Skeletal muscle satellite cell (primary cell): Measurements from ENCODE around the gene PLRG1. TPM values are rescaled to one million over a fixed set of nuclear protein-coding genes. Genes with fewer than 3 reads are reported as not detected.
"Not testable (repeated sequence)": the region's sequence is repeated elsewhere in the genome, so short reads cannot be mapped to it uniquely, and the experiment has no call there.

Experiments
- H3K27me3 ChIP-seq: 2 replicates; pipeline ENCODE4 v1.7.0; 2013; ENCODE audit warnings: low read length; ENCODE audit not compliant: control insufficient read depth, insufficient read depth
- H3K36me3 ChIP-seq: 2 replicates; pipeline ENCODE4 v1.7.0; 2013; ENCODE audit warnings: mild to moderate bottlenecking, control low read depth, low read length; ENCODE audit not compliant: insufficient read depth
- H3K4me1 ChIP-seq: 2 replicates; pipeline ENCODE4 v1.7.0; 2013; ENCODE audit warnings: low read length; ENCODE audit not compliant: control insufficient read depth, insufficient read depth
- H3K4me2 ChIP-seq: 2 replicates; pipeline ENCODE4 v1.7.0; 2013; ENCODE audit warnings: mild to moderate bottlenecking, low read length
- H3K4me3 ChIP-seq: 2 replicates; pipeline ENCODE4 v1.7.0; 2013; ENCODE audit warnings: low read length
- H3K9ac ChIP-seq: 2 replicates; pipeline ENCODE4 v1.7.0; 2013; ENCODE audit warnings: mild to moderate bottlenecking, low read depth, low read length, moderate library complexity
- H3K9me3 ChIP-seq: replicated peaks from 2 replicates; pipeline ENCODE4 v1.7.0; 2013; ENCODE audit warnings: mild to moderate bottlenecking, control low read depth, low read length
- total RNA-seq: library from RNA; depleted of rRNA; stranded (reverse); fragments of >200 nt; gene quantifications from 2 replicates; pipeline ENCODE4 v1.2.3, GENCODE V29; 2012; rRNA removed

PLRG1 gene
- total RNA-seq, result 56.6 and 77.3 TPM in 2 replicates

- no peaks in the 10 kb centered on the region for H3K27me3 ChIP-seq
- H3K9ac ChIP-seq, result peak within 1 kb of the TSS; percentile 94
- H3K4me2 ChIP-seq, result peak within 1 kb of the TSS; percentile 81
- H3K9me3 ChIP-seq, result no peaks in the 10 kb centered on the region
- H3K4me1 ChIP-seq, result peaks cover 11% of the 10 kb centered on the region
- H3K4me3 ChIP-seq, result peak within 1 kb of the TSS; percentile 78
- peaks cover 20% of the 10 kb centered on the region for H3K36me3 ChIP-seq
Measured at GRCh38 chr4:154549894-154550790, at the start of gene PLRG1. Gene PLRG1, minus strand, starts transcription at chr4:154550400. Its CDS starts 92 bp downstream, at chr4:154550308.

GRCh38 chr4:154597798-154598774 is 47.9 kb upstream of the PLRG1 start:
- no peaks in the 10 kb centered on the region for H3K36me3 ChIP-seq
- no peak overlapping the region for H3K9ac ChIP-seq
- H3K4me1 ChIP-seq, result peaks cover 3% of the 10 kb centered on the region
- H3K4me2 ChIP-seq, result no peak overlapping the region
- H3K27me3 ChIP-seq, result no peaks in the 10 kb centered on the region
- H3K4me3 ChIP-seq, result no peak overlapping the region
- H3K9me3 ChIP-seq, result no peaks in the 10 kb centered on the region

DNA sequence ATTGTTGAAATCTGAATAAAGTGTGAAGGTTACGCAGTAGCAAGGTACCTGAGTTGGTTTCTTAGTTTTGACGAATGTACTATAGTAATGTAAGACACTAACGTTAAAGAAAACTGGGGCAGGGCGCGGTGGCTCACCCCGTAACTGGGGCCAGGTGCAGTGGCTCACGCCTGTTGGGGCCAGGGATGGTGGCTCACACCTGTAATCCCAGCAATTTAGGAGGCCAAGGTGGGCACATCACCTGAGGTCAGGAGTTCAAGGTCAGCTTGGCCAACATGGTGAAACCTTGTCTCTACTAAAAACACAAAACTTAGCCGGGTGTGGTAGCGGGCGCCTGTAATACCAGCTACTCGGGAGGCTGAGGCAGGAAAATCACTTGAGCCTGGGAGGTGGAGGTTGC is 47.1 kb upstream of the PLRG1 start:
- H3K9ac ChIP-seq, H3K9me3 ChIP-seq, H3K4me1 ChIP-seq, H3K36me3 ChIP-seq, H3K4me2 ChIP-seq, H3K27me3 ChIP-seq, H3K4me3 ChIP-seq: not testable (repeated sequence)

GRCh38 chr4:154595807-154596206 is 45.6 kb upstream of the PLRG1 start:
- H3K36me3 ChIP-seq, result no peaks in the 10 kb centered on the region
- no peak overlapping the region for H3K4me3 ChIP-seq
- H3K9ac ChIP-seq, result no peak overlapping the region
- no peaks in the 10 kb centered on the region for H3K4me1 ChIP-seq
- peaks cover under 1% of the 10 kb centered on the region for H3K27me3 ChIP-seq
- no peaks in the 10 kb centered on the region for H3K9me3 ChIP-seq
- no peak overlapping the region for H3K4me2 ChIP-seq

DNA sequence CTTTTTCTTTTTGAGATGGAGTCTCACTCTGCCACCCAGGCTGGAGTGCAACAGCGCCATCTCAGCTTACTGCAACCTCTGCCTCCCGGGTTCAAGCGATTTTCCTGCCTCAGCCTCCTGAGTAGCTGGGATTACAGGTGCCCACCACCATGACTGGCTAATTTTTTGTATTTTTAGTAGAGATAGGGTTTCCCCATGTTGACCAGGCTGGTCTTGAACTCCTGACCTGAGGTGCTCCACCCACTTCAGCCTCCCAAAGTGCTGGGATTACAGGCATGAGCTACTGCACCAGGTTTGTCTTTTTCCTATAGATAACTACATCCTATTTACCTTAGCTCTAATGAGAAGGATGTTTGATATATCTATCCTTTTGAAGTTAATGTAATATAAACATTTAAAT is 44.1 kb upstream of the PLRG1 start:
- not testable (repeated sequence) for H3K9ac ChIP-seq, H3K4me2 ChIP-seq, H3K4me1 ChIP-seq, H3K36me3 ChIP-seq, H3K9me3 ChIP-seq, H3K27me3 ChIP-seq, H3K4me3 ChIP-seq

GRCh38 chr4:154593868-154594267 is 43.7 kb upstream of the PLRG1 start:
- Histone ChIP-seq H3K4me3 (no peak overlapping the region), H3K9me3 (no peaks in the 10 kb centered on the region), H3K4me2 (no peak overlapping the region), H3K36me3 (no peaks in the 10 kb centered on the region), H3K27me3 (peaks cover 13% of the 10 kb centered on the region), H3K9ac (no peak overlapping the region), H3K4me1 (no peaks in the 10 kb centered on the region)

GRCh38 chr4:154591890-154592289 is 41.7 kb upstream of the PLRG1 start:
- Histone ChIP-seq H3K4me1 (no peaks in the 10 kb centered on the region), H3K9me3 (no peaks in the 10 kb centered on the region), H3K4me2 (no peak overlapping the region), H3K36me3 (no peaks in the 10 kb centered on the region), H3K27me3 (peaks cover 25% of the 10 kb centered on the region), H3K9ac (no peak overlapping the region), H3K4me3 (no peak overlapping the region)

DNA sequence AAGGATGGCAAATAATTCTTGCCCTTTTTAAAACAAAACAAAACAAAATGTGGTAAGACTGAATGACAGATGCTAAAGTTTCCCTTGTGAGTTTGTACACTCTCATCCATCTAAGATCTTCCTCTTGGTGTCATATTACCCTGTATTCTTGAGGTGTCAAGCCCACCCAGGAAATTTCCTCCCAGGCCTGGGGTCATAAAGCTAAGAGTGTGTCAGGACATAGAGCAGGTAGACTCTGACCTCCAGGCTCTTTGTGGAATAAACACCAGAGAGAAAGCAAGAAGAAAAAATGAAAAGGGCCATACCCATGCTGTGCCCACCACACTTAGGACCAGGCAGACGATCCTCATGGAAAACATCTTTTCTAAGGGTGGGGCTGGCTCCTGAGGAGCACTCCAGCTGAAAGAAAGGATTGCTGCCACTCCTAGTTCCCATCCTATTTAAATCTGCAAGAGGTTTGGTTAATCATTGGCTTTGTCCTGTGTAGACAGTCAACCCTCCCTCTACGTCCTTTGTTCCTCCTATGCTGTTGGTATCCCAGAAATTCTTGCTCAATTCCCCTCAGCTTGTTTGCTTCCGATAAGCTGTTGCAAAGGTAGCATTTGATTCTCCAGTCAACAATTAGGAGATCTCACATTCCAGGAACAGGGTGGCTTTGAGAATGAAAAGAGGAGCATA is 40.3 kb upstream of the PLRG1 start, which contains the start of gene FGA:
TSS of gene FGA (minus strand) at position 414 of the 678 bp plus-strand sequence. CDS start at position 359, 55 bp downstream.
- Histone ChIP-seq H3K36me3 (no peaks in the 10 kb centered on the region), H3K9me3 (no peaks in the 10 kb centered on the region), H3K27me3 (peaks cover 30% of the 10 kb centered on the region), H3K4me2 (no peak within 1 kb of the TSS), H3K9ac (no peak within 1 kb of the TSS), H3K4me3 (no peak within 1 kb of the TSS), H3K4me1 (no peaks in the 10 kb centered on the region)

GRCh38 chr4:154589296-154590197 is 39.3 kb upstream of the PLRG1 start:
- H3K4me1 ChIP-seq, result no peaks in the 10 kb centered on the region

DNA sequence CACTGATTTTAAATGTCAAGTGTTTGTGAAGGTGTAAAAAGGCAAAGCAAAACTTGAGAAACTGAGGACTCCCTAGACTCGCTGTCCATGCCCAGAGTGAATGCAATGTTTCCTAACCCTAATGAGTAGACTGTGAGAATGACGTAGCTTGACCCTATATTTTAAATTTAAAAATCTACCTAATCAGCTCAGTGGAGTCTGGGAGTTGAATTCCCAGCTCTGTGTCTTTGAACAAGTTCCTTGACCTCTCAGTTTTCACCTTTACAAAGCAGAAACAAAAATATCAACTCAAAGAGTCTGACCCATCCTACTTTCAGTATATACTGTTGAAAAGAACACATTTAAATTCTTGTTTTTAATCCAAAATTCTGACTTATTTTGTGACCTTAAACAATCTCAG is 38.0 kb upstream of the PLRG1 start:
- peaks cover 30% of the 10 kb centered on the region for H3K27me3 ChIP-seq
- no peaks in the 10 kb centered on the region for H3K9me3 ChIP-seq
- no peaks in the 10 kb centered on the region for H3K36me3 ChIP-seq
- H3K4me2 ChIP-seq, result no peak overlapping the region
- H3K4me3 ChIP-seq, result no peak overlapping the region
- no peak overlapping the region for H3K9ac ChIP-seq
- H3K4me1 ChIP-seq, result no peaks in the 10 kb centered on the region

More at GRCh38 chr4:154589296-154590197, 39.3 kb upstream of the PLRG1 start:
- H3K4me3 ChIP-seq, result no peak overlapping the region
- no peak overlapping the region for H3K9ac ChIP-seq
- no peaks in the 10 kb centered on the region for H3K36me3 ChIP-seq
- H3K9me3 ChIP-seq, result no peaks in the 10 kb centered on the region
- no peak overlapping the region for H3K4me2 ChIP-seq
- peaks cover 30% of the 10 kb centered on the region for H3K27me3 ChIP-seq
